Cortex of kidney (tissue), 1 donor: ENCODE measurements around the gene ZNF844.
"Not testable (repeated sequence)": the region's sequence is repeated elsewhere in the genome, so short reads cannot be mapped to it uniquely, and the experiment has no call there.

Experiments
- DNase-seq: peaks from one replicate; lab custom pipeline; 2025; lab: John Stamatoyannopoulos, UW

ZNF844 gene

DNA sequence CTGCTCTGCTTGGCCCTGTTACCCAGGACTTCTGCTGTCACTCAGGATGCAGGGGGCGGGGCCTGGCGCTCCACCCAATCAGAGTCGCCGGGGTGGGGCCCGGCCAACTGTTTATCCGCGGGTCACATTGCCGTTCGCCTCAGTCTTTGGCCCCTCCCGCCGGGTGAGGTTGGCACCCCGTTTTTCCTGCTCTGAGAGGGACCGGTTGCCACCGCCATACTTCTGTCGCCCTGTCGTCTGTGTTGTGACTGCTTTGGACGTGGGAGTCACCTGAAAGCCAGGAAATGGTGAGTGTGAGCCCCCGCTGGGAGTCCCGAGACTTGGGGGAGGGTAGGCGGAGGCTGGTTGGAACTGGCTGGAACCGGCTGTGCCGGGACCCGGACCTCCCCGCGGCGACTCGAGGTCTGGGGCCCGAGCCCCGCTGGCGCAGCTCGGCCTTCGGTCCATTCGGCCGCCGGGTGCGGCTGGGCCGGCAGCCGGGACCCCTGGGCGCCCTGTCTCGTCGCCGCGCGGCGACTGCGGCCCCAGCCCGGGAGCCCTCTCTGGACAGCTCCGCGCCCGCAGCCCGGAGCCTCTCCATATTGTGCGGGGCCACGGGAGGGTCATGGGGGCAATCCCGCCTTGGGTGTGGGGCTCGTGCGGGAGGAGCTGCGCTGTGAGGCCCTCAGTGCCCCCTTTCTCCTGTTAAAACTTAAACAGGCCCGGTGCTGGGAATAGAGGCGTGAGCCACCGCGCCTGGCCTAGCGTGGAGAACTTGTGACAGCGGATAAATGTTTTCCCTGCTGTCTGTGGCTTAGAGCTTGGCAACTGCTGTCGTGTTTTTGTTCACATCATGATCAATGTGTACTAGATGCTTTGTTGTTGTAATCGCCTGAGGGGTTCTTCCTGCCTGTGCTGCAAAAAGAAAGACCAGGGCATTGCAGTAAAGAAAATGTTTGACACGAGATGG is at the start of gene ZNF844:
TSS of gene ZNF844 (plus strand) at position 142 of the 949 bp plus-strand sequence. CDS start at position 285, 143 bp downstream.
- peak; percentile 42 for DNase-seq

- DNase-seq: no peak
Measured at GRCh38 chr19:12015015-12015752, 49.3 kb upstream of the ZNF844 start.

DNA sequence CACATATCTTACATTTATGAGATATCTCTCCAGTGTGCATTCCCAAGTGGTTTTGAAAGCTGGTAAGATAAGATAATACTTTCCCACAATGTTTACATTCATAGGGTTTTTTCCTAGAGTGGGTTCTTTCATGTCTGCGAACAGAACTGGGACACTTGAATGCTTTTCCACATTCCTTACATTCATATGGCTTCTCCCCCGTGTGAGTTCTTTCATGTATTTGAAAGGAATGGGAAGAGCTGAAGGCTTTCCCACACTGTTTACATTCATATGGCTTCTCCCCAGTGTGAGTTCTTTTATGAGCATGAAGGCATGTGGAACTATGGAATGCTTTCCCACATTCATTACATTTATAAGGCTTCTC is 48.8 kb upstream of the ZNF844 start:
- no peak for DNase-seq

DNA sequence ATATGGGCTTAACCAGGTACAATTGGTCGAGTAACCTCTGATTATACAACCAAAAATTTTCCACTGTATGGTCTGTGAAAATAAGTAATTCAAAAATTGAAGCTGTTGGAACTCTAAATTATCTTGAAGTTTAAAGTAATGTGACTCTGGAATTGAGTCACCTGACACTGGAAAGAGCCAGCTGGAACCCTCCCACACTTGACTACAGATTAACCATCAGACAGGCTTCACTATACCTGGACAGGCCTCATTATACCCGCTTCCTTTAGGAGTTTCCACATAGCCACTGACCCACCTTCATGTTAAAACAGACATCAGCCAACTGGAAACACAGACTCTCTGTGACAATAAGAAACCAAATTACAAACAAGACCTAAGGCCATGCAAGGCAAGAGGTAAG is 30.3 kb upstream of the ZNF844 start:
- no peak for DNase-seq

- no peak for DNase-seq
Measured at GRCh38 chr19:12034620-12035019, 29.9 kb upstream of the ZNF844 start.

DNA sequence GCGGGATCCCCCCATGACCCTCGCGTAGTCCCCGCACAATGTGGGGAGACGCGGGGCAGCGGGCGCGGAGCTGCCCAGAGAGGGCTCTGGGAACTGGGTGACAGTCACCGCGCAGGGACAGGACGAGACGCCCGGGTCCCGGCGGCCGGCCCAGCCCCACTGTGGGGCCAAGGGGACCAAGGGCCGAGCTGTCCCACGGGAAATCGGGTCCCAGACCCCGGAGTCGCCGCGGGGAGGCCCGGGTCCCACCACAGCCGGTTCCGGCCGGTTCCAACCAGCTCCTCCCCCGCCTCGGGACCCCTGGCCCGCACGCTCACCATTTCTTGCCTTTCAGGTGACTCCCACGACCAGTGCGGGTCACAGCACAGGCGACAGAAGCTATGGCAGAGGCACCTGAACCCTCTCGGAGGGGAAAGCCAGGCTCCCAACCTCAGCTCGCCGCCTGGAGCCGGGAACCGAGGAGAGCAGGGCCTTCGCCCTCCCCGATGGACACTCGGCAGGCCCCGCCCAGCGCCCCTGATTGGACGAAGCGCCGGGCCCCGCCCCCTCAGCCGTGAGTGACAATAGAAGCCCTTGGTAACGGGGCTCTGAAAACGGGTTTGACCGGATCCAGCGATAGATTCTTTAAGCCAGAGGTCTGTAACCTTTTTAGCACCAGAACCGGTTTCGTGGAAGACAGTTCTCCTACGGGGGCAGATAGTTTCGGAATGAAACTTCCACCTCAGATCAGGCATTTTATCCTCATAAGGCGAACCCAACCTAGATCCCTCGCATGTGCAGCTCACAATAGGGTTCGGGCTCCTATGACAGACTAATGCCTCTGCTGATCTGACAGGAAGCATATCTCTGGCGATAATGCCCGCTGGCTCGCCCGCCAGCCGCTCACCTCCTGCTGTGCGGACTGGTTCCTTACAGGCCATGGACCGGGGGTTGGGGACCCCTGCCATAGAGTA is 29.0 kb upstream of the ZNF844 start, which contains the start of gene ZNF433:
TSS of gene ZNF433 (minus strand) at position 460 of the 953 bp plus-strand sequence. CDS start at position 320, 140 bp downstream.
- DNase-seq: peak; percentile 26

DNA sequence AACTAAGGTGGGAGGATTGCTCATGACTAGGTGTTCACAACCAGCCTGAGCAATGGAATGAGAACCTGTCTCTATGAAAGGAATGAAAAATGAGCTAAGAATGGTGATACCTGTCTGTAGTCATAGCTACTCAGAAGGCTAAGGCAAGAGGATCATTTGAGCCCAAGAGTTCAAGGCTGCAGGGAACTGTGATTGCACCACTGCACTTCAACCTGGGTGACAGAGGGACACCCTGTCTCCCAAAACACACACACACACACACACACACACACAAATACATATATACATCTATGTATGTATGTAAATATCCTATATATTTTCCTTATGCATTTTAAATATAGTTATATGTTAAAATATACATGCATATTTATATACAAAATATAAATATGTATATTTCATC is 21.6 kb upstream of the ZNF844 start:
- no peak for DNase-seq

DNA sequence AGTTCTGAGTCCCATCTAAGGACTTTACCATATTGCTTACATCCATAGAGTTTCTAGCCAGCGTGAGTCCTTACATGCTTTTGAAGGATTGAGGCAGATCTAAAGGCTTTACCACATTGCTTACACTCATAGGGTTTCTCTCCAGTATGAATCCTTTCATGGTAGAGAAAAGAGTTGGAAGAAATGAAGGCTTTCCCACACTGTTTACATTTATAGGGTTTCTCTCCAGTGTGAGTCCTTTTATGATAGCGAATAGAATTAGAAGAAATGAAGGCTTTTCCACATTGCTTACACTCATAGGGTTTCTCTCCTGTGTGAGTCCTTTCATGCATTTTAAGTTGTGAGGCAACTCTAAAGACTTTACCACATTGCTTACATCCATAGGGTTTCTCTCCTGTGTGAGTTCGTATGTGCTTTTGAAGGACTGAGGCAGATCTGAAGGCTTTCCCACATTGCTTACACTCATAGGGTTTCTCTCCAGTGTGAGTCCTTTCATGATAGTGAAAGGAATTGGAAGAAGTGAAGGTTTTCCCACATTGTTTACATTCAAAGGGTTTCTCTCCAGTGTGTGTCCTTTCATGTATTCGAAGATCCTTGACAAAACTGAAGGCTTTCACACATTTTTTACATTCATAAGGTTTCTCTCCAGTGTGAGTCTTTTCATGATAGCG is 20.6 kb upstream of the ZNF844 start:
- no peak for DNase-seq

GRCh38 chr19:12047868-12048267 is 16.7 kb upstream of the ZNF844 start:
- DNase-seq: no peak

- no peak for DNase-seq
Measured at GRCh38 chr19:12052091-12052496, 12.4 kb upstream of the ZNF844 start.

- no peak for DNase-seq
Measured at GRCh38 chr19:12052497-12053169, 11.9 kb upstream of the ZNF844 start, which contains the start of gene ZNF878. TSS of gene ZNF878 (minus strand) at chr19:12052961. CDS start at chr19:12052801, 160 bp downstream.

GRCh38 chr19:12055784-12056183 is 8.7 kb upstream of the ZNF844 start:
- DNase-seq: no peak

- DNase-seq: no peak
Measured at GRCh38 chr19:12075538-12076139, 11.1 kb downstream of the ZNF844 start.

DNA sequence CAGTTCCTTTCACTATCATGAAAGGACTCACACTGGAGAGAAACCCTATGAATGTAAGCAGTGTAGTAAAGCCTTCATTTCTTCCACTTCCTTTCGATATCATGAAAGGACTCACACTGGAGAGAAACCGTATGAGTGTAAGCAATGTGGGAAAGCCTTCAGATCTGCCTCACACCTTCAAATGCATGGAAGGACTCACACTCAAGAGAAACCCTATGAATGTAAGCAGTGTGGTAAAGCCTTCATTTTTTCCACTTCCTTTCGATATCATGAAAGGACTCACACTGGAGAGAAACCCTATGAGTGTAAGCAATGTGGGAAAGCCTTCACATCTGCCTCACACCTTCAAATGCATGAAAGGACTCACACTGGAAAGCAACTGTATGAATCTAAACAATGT is 11.8 kb downstream of the ZNF844 start:
- DNase-seq: not testable (repeated sequence)

DNA sequence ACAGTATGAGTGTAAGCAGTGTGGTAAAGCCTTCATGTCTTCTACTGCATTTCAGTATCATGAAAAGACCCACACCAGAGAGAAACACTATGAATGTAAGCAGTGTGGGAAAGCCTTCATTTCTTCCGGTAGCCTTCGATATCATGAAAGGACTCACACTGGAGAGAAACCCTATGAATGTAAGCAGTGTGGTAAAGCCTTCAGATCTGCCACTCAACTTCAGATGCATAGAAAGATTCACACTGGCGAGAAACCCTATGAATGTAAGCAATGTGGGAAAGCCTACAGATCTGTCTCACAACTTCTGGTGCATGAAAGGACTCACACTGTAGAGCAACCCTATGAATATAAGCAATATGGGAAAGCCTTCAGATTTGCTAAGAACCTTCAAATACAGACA is 12.8 kb downstream of the ZNF844 start:
- no peak for DNase-seq

DNA sequence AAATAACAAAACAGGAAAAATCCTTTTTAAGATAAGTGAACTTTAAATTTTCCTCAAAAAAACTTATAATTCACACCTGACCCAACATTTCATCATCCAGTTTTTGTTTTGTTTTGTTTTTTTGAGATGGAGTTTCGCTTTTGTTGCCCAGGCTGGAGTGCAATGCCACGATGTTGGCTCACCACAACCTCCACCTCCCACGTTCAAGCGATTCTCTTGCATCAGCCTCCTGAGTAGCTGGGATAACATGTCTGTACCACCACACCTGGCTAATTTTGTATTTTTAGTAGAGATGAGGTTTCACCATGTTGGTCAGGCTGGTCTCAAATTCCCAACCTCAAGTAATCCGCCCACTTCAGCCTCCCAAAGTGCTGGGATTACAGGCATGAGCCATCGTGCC is 18.8 kb downstream of the ZNF844 start:
- DNase-seq: not testable (repeated sequence)

DNA sequence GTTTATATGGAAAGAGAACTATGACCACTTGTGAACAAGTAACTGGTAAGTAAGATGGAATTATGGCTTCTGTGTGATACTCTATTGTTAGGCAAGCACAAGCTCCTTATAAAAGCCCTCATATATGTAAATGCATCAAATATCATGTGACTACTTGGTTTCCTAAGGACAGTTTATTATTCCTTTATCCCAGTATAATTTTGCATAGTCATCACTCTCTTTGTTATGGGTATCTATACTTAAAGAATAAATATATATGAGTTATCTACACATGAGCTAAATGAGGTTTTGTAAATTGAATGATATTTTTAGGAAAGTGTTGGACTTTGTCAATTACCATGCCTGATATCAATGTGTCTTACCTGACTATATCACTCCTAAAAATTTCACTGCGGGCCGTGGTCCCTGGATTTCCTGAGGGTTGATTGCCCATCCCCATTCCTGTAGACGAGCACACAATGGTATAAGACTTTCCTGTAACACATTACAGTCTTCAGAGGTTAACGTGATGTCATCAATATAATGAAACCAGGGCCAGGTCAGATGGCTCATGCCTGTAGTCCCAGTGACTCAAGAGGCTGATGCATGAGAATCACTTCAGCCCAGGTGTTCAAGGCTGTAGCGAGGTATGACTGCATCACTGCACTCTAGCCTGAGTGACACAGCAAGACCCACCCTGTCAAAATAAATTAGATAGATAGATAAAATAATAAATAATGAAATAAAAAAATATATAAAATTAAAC is 20.7 kb downstream of the ZNF844 start:
- no peak for DNase-seq

DNA sequence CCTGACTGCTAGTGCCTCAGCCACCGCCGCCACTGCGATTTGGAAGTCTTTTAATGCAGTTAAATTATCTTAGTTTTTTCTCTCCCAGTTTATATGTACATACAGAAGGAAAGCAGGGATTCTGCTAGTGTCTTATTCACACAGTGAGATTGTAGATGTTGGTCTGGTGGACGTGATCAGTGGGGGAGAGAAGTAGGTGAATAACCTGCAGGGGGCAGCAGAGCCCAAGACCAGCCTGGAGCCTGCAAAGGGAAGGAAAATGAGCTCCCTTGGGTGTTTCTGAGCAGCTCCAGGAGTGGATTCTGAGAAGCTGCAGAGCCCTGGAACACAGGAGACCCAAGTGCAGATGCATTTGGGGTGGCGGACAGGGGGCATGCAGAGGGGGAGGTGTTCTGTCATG is 26.3 kb downstream of the ZNF844 start:
- DNase-seq: no peak
